Hepatocyte (in vitro differentiated cells): ENCODE measurements around the gene STARD13.

Experiments used
- CTCF ChIP-seq: fragments of 200-600 bp; sonication (generic); IDR thresholded peaks from 2 replicates; pipeline ENCODE4 v1.5.1; 2016; ENCODE audit warnings: antibody characterized with exemption, mild to moderate bottlenecking; ENCODE audit not compliant: poor library complexity
- EZH2 ChIP-seq: fragments of 200-600 bp; sonication (generic); IDR thresholded peaks from 2 replicates; pipeline ENCODE4 v1.6.1; 2016; ENCODE audit warnings: antibody characterized with exemption, mild to moderate bottlenecking, borderline replicate concordance

GRCh38 chr13:33330483-33330882, 44.9 kb upstream of the STARD13 start:
- TF ChIP-seq CTCF: no peak
- no peak for TF ChIP-seq EZH2
